Thoracic aorta (tissue), 2 donors: ENCODE results near the gene ZCCHC7. TPM values are rescaled to one million over a fixed set of nuclear protein-coding genes. Genes with fewer than 3 reads are reported as not detected.
"Not testable (repeated sequence)": the region's sequence is repeated elsewhere in the genome, so short reads cannot be mapped to it uniquely, and the experiment has no call there.

ENCODE experiments used
- ATAC-seq: fragments of 150-250 bp; one replicate; pipeline ENCODE4 v1.8.0; 2017; ENCODE audit warnings: low read depth; ENCODE audit not compliant: insufficient number of reproducible peaks, low FRiP score
- DNase-seq: peaks from one replicate; pipeline ENCODE4 v3.0.0-alpha.2; 2020; ENCODE audit warnings: low spot score
- H3K27ac ChIP-seq, 2 donors: fragments of 200-600 bp; sonication (generic); 1 replicate in 1 of 2; 2 replicates in 1 of 2; pipeline ENCODE4 v1.5.1; 2016; ENCODE audit warnings: mild to moderate bottlenecking in 2 of 2, moderate library complexity in 2 of 2
- H3K27me3 ChIP-seq: fragments of 200-600 bp; sonication (generic); replicated peaks from 2 replicates; pipeline ENCODE4 v1.6.0; 2016; ENCODE audit warnings: mild to moderate bottlenecking; ENCODE audit not compliant: insufficient read depth
- H3K36me3 ChIP-seq: fragments of 200-600 bp; sonication (generic); one replicate; pipeline ENCODE4 v1.5.1; 2016
- H3K4me1 ChIP-seq, 2 donors: fragments of 200-600 bp; sonication (generic); 1 replicate in 1 of 2; 2 replicates in 1 of 2; pipeline versions ENCODE4 v1.5.1 to v1.6.0; 2016; ENCODE audit warnings: low read depth in 2 of 2, mild to moderate bottlenecking in 1 of 2; ENCODE audit not compliant: control insufficient read depth in 1 of 2
- H3K4me3 ChIP-seq: fragments of 200-600 bp; sonication (generic); 2 replicates; pipeline ENCODE4 v1.5.1; 2016; ENCODE audit warnings: mild to moderate bottlenecking
- H3K9me3 ChIP-seq: fragments of 200-600 bp; sonication (generic); 2 replicates; pipeline ENCODE4 v1.5.1; 2016
- total RNA-seq, 2 donors: library from RNA; depleted of rRNA; stranded (reverse); fragments of >200 nt; gene quantifications; one replicate each; pipeline versions ENCODE4 v1.1.0 to v1.2.3, GENCODE V29; 2016
- TF ChIP-seq, protein P1 (sequence below): fragments of 200-600 bp; sonication (generic); IDR thresholded peaks from one replicate; pipeline ENCODE4 v1.5.1; 2019; ENCODE audit warnings: antibody characterized with exemption

Gene ZCCHC7
- total RNA-seq, 2 donors from 2014 or later = 13.8 to 19.5 TPM

DNA sequence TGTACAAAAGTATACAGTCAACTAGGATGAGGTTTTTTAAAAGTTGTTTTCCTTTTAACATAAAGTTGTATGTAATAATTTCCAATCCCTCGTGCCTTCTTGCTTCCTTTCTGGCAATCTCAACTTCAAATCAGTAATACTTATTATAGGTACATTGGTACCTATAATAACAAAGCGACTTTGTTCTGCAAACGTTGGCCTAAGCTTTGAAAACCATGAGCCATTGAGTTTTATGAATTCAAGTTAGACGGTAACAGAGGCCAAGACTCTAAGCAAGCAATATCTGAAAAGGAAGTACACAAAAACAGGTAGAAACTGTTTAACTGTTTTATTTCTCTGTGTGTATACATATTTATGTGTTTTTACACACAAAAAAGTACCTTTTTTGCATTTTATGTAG lies 166.9 kb downstream of the ZCCHC7 start:
- H3K27ac ChIP-seq = no peak overlapping the region
- TF ChIP-seq, protein P1, sequence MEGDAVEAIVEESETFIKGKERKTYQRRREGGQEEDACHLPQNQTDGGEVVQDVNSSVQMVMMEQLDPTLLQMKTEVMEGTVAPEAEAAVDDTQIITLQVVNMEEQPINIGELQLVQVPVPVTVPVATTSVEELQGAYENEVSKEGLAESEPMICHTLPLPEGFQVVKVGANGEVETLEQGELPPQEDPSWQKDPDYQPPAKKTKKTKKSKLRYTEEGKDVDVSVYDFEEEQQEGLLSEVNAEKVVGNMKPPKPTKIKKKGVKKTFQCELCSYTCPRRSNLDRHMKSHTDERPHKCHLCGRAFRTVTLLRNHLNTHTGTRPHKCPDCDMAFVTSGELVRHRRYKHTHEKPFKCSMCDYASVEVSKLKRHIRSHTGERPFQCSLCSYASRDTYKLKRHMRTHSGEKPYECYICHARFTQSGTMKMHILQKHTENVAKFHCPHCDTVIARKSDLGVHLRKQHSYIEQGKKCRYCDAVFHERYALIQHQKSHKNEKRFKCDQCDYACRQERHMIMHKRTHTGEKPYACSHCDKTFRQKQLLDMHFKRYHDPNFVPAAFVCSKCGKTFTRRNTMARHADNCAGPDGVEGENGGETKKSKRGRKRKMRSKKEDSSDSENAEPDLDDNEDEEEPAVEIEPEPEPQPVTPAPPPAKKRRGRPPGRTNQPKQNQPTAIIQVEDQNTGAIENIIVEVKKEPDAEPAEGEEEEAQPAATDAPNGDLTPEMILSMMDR = no peak

DNA sequence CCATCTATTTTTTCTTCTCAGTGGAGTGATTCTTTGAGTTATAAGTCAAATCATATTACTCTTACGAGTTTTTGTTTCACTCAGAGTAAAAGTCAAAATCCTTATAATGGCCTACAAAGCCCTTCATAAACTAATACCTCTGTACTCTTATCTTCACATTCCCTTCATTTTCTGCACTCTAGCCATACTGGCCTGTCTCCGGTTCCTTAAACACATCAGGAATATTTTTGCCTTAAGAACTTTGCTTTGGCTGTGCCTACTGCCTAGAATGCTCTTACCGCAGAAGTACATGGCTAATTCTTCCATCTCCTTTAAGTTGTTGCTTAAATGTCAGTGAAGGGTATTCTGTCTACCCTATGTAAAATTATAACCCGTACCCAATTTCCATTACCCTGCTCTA lies 169.3 kb downstream of the ZCCHC7 start:
- Histone ChIP-seq H3K4me3 (no peak overlapping the region), H3K27ac (no peak overlapping the region), H3K9me3 (no peaks in the 10 kb centered on the region), H3K4me1 (peaks cover 9 to 11% of the 10 kb centered on the region in 2 donors), H3K36me3 (no peaks in the 10 kb centered on the region), H3K27me3 (no peaks in the 10 kb centered on the region)
- TF ChIP-seq, protein P1 = no peak
- DNase-seq (no peak), ATAC-seq (no peak)

More for the DNA sequence above, 166.9 kb downstream of the ZCCHC7 start:
- Histone ChIP-seq H3K4me1 (peaks cover 13 to 19% of the 10 kb centered on the region in 2 donors), H3K9me3 (no peaks in the 10 kb centered on the region), H3K27me3 (no peaks in the 10 kb centered on the region), H3K36me3 (no peaks in the 10 kb centered on the region), H3K4me3 (no peak overlapping the region)
- ATAC-seq (no peak), DNase-seq (no peak)

DNA sequence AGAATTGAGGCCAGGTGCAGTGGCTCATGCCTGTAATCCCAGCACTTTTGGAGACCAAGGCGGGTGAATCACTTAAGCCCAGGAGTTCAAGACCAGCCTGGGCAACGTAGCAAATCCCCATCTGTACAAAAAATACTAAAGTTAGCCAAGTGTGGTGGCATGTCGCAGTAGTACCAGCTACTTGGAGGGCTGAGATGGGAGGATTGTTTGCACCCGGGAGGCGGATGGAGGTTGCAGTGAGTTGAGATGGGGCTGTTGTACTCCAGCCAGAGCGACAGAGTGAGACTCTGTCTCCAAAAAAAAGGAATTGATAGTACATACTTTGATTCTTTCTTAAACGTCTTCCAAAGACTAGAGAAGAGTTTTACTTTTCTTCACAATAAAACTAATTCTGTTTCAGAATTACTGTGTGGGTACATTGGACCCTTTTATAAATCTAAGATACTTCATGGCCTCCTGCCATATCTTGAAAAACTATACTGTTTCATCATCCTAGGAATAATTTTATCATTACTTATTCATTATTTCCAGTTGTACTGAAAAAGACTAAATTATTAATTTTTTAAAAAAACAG lies 170.1 kb downstream of the ZCCHC7 start:
- no peak for DNase-seq
- no peaks in the 10 kb centered on the region for H3K36me3 ChIP-seq
- peaks cover 6 to 7% of the 10 kb centered on the region in 2 donors for H3K4me1 ChIP-seq
- TF ChIP-seq, protein P1 = no peak
- no peaks in the 10 kb centered on the region for H3K27me3 ChIP-seq
- no peak overlapping the region for H3K4me3 ChIP-seq
- H3K9me3 ChIP-seq = no peaks in the 10 kb centered on the region
- H3K27ac ChIP-seq = no peak overlapping the region
- ATAC-seq = no peak

DNA sequence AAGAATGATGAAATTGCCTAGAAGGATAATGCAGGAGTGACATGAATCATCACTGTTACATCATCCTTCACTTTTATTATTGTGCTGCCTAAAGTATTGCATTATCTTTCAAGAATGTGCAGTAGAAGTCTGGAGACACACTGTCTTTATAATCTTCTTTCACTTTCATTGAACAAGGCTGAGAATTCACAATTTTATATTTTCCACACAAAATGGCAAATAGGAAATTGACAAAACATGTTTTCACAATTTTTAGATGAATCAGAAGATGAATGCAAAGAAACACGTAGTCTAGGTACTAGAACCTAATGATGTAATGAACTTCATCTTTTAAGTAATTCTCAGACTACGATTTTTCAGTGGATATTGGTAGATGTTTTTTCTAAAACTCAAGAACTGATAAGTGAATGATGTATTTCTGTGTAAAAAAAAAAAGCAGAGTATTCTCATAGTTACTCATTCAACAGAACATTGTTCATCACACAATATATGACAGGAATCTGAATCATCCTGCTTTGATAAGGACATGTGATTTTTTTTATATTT lies 170.6 kb downstream of the ZCCHC7 start:
- DNase-seq (no peak), ATAC-seq (no peak)
- Histone ChIP-seq H3K4me3 (no peak overlapping the region), H3K4me1 (peaks cover 6 to 7% of the 10 kb centered on the region in 2 donors), H3K27ac (no peak overlapping the region), H3K27me3 (no peaks in the 10 kb centered on the region), H3K36me3 (no peaks in the 10 kb centered on the region), H3K9me3 (no peaks in the 10 kb centered on the region)
- TF ChIP-seq, protein P1 = no peak

DNA sequence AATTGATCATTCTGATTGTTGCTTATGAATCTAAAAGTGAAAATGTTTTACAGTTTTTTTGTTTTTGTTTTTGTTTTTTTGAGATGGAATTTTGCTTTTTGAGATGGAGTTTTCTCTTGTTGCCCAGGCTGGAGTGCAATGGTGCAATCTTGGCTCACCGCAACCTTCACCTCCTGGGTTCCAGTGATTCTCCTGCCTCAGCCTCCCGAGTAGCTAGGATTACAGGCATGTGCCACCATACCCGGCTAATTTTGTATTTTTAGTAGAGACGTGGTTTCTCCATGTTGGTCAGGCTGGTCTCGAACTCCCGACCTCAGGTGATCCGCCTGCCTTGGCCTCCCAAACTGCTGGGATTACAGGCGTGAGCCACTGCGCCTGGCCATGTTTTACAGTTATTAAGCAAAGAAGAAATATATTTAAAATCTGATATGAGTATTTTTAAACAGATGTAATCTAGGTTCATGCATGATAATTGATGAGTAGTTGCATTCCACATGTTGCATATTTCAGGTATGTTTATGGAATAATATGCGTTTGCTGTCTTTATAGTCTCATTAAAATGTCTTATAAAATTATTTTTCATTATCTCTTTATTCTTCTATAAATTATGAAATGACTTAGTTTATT lies 171.4 kb downstream of the ZCCHC7 start:
- not testable (repeated sequence) for H3K9me3 ChIP-seq, H3K27me3 ChIP-seq, H3K27ac ChIP-seq, H3K4me3 ChIP-seq, ATAC-seq, H3K4me1 ChIP-seq, DNase-seq, H3K36me3 ChIP-seq
